ENCODE results near the gene TBCE. TPM values are rescaled to one million over a fixed set of nuclear protein-coding genes. Genes with fewer than 3 reads are reported as not detected.
"Not testable (repeated sequence)": the region's sequence is repeated elsewhere in the genome, so short reads cannot be mapped to it uniquely, and the experiment has no call there.

The TBCE gene
- total RNA-seq, 4 donors from 2014 or later: 24.4 to 47.6 (median 29.2) TPM

- ATAC-seq: no peak
- H3K27ac ChIP-seq: no peak overlapping the region
- in situ Hi-C loops (cut with MboI; ENCODE audit: low sequenced_read_pairs in 4 of 4): no loop called here
- no peak overlapping the region for H3K4me3 ChIP-seq
- no peaks in the 10 kb centered on the region for H3K27me3 ChIP-seq
- peaks cover 0 to 27% of the 10 kb centered on the region in 2 donors for H3K36me3 ChIP-seq
- intact Hi-C loops (cut with DNase I; ENCODE audit: low total_unique reads): no loop called here
- DNase-seq: no peak
- no peaks in the 10 kb centered on the region for H3K4me1 ChIP-seq
- H3K9me3 ChIP-seq: no peaks in the 10 kb centered on the region
- TF ChIP-seq CTCF (IDR thresholded peaks at IDR 0.05 in 4 of 5, conservative IDR thresholded peaks at IDR 0.05 in 1 of 5) (no peak), POLR2A (IDR thresholded peaks at IDR 0.05) (no peak)
Measured at GRCh38 chr1:235343726-235344125, 23.5 kb upstream of the TBCE start.

GRCh38 chr1:235351441-235351840 is 15.8 kb upstream of the TBCE start:
- intact Hi-C loops (cut with DNase I; ENCODE audit: low total_unique reads) (no loop called here), in situ Hi-C loops (cut with MboI; ENCODE audit: low sequenced_read_pairs in 4 of 4) (no loop called here)
- no peak overlapping the region for H3K27ac ChIP-seq
- peaks cover 0 to 2% of the 10 kb centered on the region in 2 donors for H3K36me3 ChIP-seq
- no peak overlapping the region for H3K4me3 ChIP-seq
- no peaks in the 10 kb centered on the region for H3K9me3 ChIP-seq
- no peaks in the 10 kb centered on the region for H3K4me1 ChIP-seq
- H3K27me3 ChIP-seq: no peaks in the 10 kb centered on the region
- ATAC-seq (no peak), DNase-seq (no peak)
- no peak for TF ChIP-seq POLR2A (IDR thresholded peaks at IDR 0.05)

GRCh38 chr1:235351898-235352297 is 15.3 kb upstream of the TBCE start:
- no peaks in the 10 kb centered on the region for H3K4me1 ChIP-seq
- no peaks in the 10 kb centered on the region for H3K9me3 ChIP-seq
- no peak overlapping the region for H3K27ac ChIP-seq
- no peak overlapping the region for H3K4me3 ChIP-seq
- intact Hi-C loops (cut with DNase I; ENCODE audit: low total_unique reads) (no loop called here), in situ Hi-C loops (cut with MboI; ENCODE audit: low sequenced_read_pairs in 4 of 4) (no loop called here)
- no peak for DNase-seq
- no peak for ATAC-seq
- no peaks in the 10 kb centered on the region for H3K27me3 ChIP-seq
- no peaks in the 10 kb centered on the region for H3K36me3 ChIP-seq
- TF ChIP-seq POLR2A (IDR thresholded peaks at IDR 0.05) (no peak), CTCF (IDR thresholded peaks at IDR 0.05 in 4 of 5, conservative IDR thresholded peaks at IDR 0.05 in 1 of 5) (no peak)

- no peak overlapping the region for H3K4me3 ChIP-seq
- in situ Hi-C loops (cut with MboI; ENCODE audit: low sequenced_read_pairs in 4 of 4) (no loop called here), intact Hi-C loops (cut with DNase I; ENCODE audit: low total_unique reads) (no loop called here)
- no peak overlapping the region for H3K27ac ChIP-seq
- no peak for TF ChIP-seq CTCF (IDR thresholded peaks at IDR 0.05 in 4 of 5, conservative IDR thresholded peaks at IDR 0.05 in 1 of 5)
- no peak for TF ChIP-seq POLR2A (IDR thresholded peaks at IDR 0.05)
- no peaks in the 10 kb centered on the region for H3K9me3 ChIP-seq
- no peaks in the 10 kb centered on the region for H3K36me3 ChIP-seq
- H3K4me1 ChIP-seq: no peaks in the 10 kb centered on the region
- no peak for DNase-seq
- ATAC-seq: no peak
- H3K27me3 ChIP-seq: no peaks in the 10 kb centered on the region
Measured at GRCh38 chr1:235357485-235358373, 9.5 kb upstream of the TBCE start.

GRCh38 chr1:235358899-235359298 is 8.3 kb upstream of the TBCE start:
- DNase-seq (no peak), ATAC-seq (no peak)
- Histone ChIP-seq H3K4me3 (no peak overlapping the region), H3K27me3 (no peaks in the 10 kb centered on the region), H3K27ac (no peak overlapping the region), H3K4me1 (no peaks in the 10 kb centered on the region), H3K36me3 (no peaks in the 10 kb centered on the region), H3K9me3 (no peaks in the 10 kb centered on the region)
- in situ Hi-C loops (cut with MboI; ENCODE audit: low sequenced_read_pairs in 4 of 4) (no loop called here), intact Hi-C loops (cut with DNase I; ENCODE audit: low total_unique reads) (no loop called here)
- TF ChIP-seq CTCF (IDR thresholded peaks at IDR 0.05 in 4 of 5, conservative IDR thresholded peaks at IDR 0.05 in 1 of 5) (no peak), POLR2A (IDR thresholded peaks at IDR 0.05) (no peak)

- intact Hi-C loops (cut with DNase I; ENCODE audit: low total_unique reads); in situ Hi-C loops (cut with MboI; ENCODE audit: low sequenced_read_pairs in 4 of 4); H3K4me3 ChIP-seq; H3K9me3 ChIP-seq; ATAC-seq; H3K27ac ChIP-seq; H3K36me3 ChIP-seq; DNase-seq; H3K4me1 ChIP-seq; H3K27me3 ChIP-seq: not testable (repeated sequence)
Measured at GRCh38 chr1:235364189-235364588, 3.0 kb upstream of the TBCE start.

All from gastrocnemius medialis (tissue), 4 donors.